HG03575 (cell line): ENCODE results near the gene PRKCZ.

Experiments used
- ATAC-seq: cut with Tn5 transposase; IDR thresholded peaks from one replicate; pipeline ENCODE4 v1.9.1; 2021; ENCODE audit not compliant: unreplicated experiment, insufficient number of reproducible peaks, low FRiP score; ENCODE audit errors: extremely low read depth

The PRKCZ gene

GRCh38 chr1:2042830-2043773 is 7.1 kb upstream of the PRKCZ start:
- no peak for ATAC-seq

GRCh38 chr1:2043886-2044285 is 6.3 kb upstream of the PRKCZ start:
- ATAC-seq = no peak

GRCh38 chr1:2044510-2045319 is 5.5 kb upstream of the PRKCZ start:
- no peak for ATAC-seq

- no peak for ATAC-seq
Observed at GRCh38 chr1:2045468-2046173, 4.6 kb upstream of the PRKCZ start.

GRCh38 chr1:2046174-2046917 is 3.9 kb upstream of the PRKCZ start:
- no peak for ATAC-seq

GRCh38 chr1:2046953-2047748 is 3.1 kb upstream of the PRKCZ start:
- ATAC-seq = no peak

- ATAC-seq = no peak
Observed at GRCh38 chr1:2047749-2048729, 2.2 kb upstream of the PRKCZ start.

GRCh38 chr1:2049225-2049717 is 940 bp upstream of the PRKCZ start:
- ATAC-seq = no peak

GRCh38 chr1:2050461-2050792 is 216 bp downstream of the PRKCZ start:
- no peak for ATAC-seq

- no peak for ATAC-seq
Observed at GRCh38 chr1:2050793-2051682, 827 bp downstream of the PRKCZ start.

- no peak for ATAC-seq
Observed at GRCh38 chr1:2052054-2052679, 2.0 kb downstream of the PRKCZ start.

- ATAC-seq = no peak
Observed at GRCh38 chr1:2052756-2053155, 2.5 kb downstream of the PRKCZ start.

- no peak for ATAC-seq
Observed at GRCh38 chr1:2053217-2053616, 3.0 kb downstream of the PRKCZ start.

- no peak for ATAC-seq
Observed at GRCh38 chr1:2053784-2054376, 3.7 kb downstream of the PRKCZ start.

- no peak for ATAC-seq
Observed at GRCh38 chr1:2054560-2054959, 4.3 kb downstream of the PRKCZ start.
